IPS DF 6.9 (cell line): ENCODE data around the gene NSD2.
"Not testable (repeated sequence)": the region's sequence is repeated elsewhere in the genome, so short reads cannot be mapped to it uniquely, and the experiment has no call there.

Experiments
- DNase-seq: peaks from one replicate; pipeline ENCODE4 v3.0.0-alpha.2; 2013; ENCODE audit warnings: low read depth, low spot score
- H3K27ac ChIP-seq: one replicate; pipeline ENCODE4 v1.5.1; 2013; ENCODE audit warnings: low read length, control low read depth
- H3K27me3 ChIP-seq: 2 replicates; pipeline ENCODE4 v1.6.1; 2013; ENCODE audit warnings: mild to moderate bottlenecking, low read length; ENCODE audit not compliant: control insufficient read depth, insufficient read depth
- H3K36me3 ChIP-seq: 2 replicates; pipeline ENCODE4 v1.6.1; 2013; ENCODE audit warnings: low read length; ENCODE audit not compliant: control insufficient read depth, insufficient read depth
- H3K4me1 ChIP-seq: 2 replicates; pipeline ENCODE4 v1.6.1; 2013; ENCODE audit warnings: low read length; ENCODE audit not compliant: control insufficient read depth, insufficient read depth
- H3K4me3 ChIP-seq: 2 replicates; pipeline ENCODE4 v1.5.1; 2013; ENCODE audit warnings: mild to moderate bottlenecking, low read length
- H3K9me3 ChIP-seq: 2 replicates; pipeline ENCODE4 v1.6.1; 2013; ENCODE audit warnings: low read length, inconsistent platforms; ENCODE audit not compliant: control insufficient read depth, insufficient read depth
- WGBS: extraction: QIAGEN DNeasy Blood & Tissue Kit; methylation state at CpG from one replicate; pipeline ENCODE4 v1.1.7; 2013; ENCODE audit warnings: mixed read lengths, missing lambda C conversion rate; ENCODE audit not compliant: insufficient read length, insufficient coverage; 5-methylcytosine and 5-hydroxymethylcytosine counted together

NSD2 gene

GRCh38 chr4:1898681-1899080 lies 27.5 kb downstream of the NSD2 start:
- peaks cover 11% of the 10 kb centered on the region; the same call in 1 of the 2 replicates for H3K36me3 ChIP-seq

GRCh38 chr4:1899149-1900086 lies 28.2 kb downstream of the NSD2 start:
- no peak overlapping the region for H3K4me3 ChIP-seq
- DNase-seq: peak; percentile 64

More at GRCh38 chr4:1898681-1899080, 27.5 kb downstream of the NSD2 start:
- H3K4me1 ChIP-seq: no peaks in the 10 kb centered on the region
- no CpG with 5 or more reads among the region's 1 CpG for WGBS
- no peak overlapping the region for H3K4me3 ChIP-seq
- no peak for DNase-seq
- no peaks in the 10 kb centered on the region for H3K9me3 ChIP-seq
- no peak overlapping the region for H3K27ac ChIP-seq
- H3K27me3 ChIP-seq: no peaks in the 10 kb centered on the region

GRCh38 chr4:1900087-1900433 lies 28.9 kb downstream of the NSD2 start:
- DNase-seq: no peak
- no peak overlapping the region for H3K4me3 ChIP-seq
- no peaks in the 10 kb centered on the region for H3K9me3 ChIP-seq
- no peaks in the 10 kb centered on the region for H3K27me3 ChIP-seq
- no peaks in the 10 kb centered on the region for H3K4me1 ChIP-seq
- peaks cover 11% of the 10 kb centered on the region; the same call in 1 of the 2 replicates for H3K36me3 ChIP-seq
- no peak overlapping the region for H3K27ac ChIP-seq

More at GRCh38 chr4:1899149-1900086, 28.2 kb downstream of the NSD2 start:
- Histone ChIP-seq H3K27ac (no peak overlapping the region), H3K4me1 (no peaks in the 10 kb centered on the region), H3K9me3 (no peaks in the 10 kb centered on the region), H3K27me3 (no peaks in the 10 kb centered on the region), H3K36me3 (peaks cover 11% of the 10 kb centered on the region; the same call in 1 of the 2 replicates)
- no CpG with 5 or more reads among the region's 15 CpGs for WGBS

GRCh38 chr4:1900624-1901023 lies 29.4 kb downstream of the NSD2 start:
- DNase-seq: no peak
- no peak overlapping the region for H3K27ac ChIP-seq
- H3K36me3 ChIP-seq: peaks cover 11% of the 10 kb centered on the region; the same call in 1 of the 2 replicates
- H3K9me3 ChIP-seq: no peaks in the 10 kb centered on the region
- H3K27me3 ChIP-seq: no peaks in the 10 kb centered on the region
- no peak overlapping the region for H3K4me3 ChIP-seq
- H3K4me1 ChIP-seq: no peaks in the 10 kb centered on the region
- WGBS: no CpG with 5 or more reads among the region's 16 CpGs

- no peaks in the 10 kb centered on the region for H3K9me3 ChIP-seq
- H3K36me3 ChIP-seq: peaks cover 11% of the 10 kb centered on the region; the same call in 1 of the 2 replicates
- no peak for DNase-seq
- no peaks in the 10 kb centered on the region for H3K4me1 ChIP-seq
- H3K27ac ChIP-seq: no peak overlapping the region
- whole genome bisulfite sequencing: no CpG with 5 or more reads among the region's 6 CpGs
- H3K4me3 ChIP-seq: no peak overlapping the region
- no peaks in the 10 kb centered on the region for H3K27me3 ChIP-seq
Measured at GRCh38 chr4:1901127-1901526, 29.9 kb downstream of the NSD2 start.

GRCh38 chr4:1902243-1902642 lies 31.1 kb downstream of the NSD2 start:
- no peaks in the 10 kb centered on the region for H3K9me3 ChIP-seq
- H3K27me3 ChIP-seq: no peaks in the 10 kb centered on the region
- H3K4me1 ChIP-seq: no peaks in the 10 kb centered on the region
- no peak overlapping the region for H3K4me3 ChIP-seq
- DNase-seq: no peak
- H3K27ac ChIP-seq: no peak overlapping the region
- WGBS: no CpG with 5 or more reads among the region's 2 CpGs
- H3K36me3 ChIP-seq: peaks cover 11% of the 10 kb centered on the region; the same call in 1 of the 2 replicates

- Histone ChIP-seq H3K4me3 (no peak overlapping the region), H3K4me1 (no peaks in the 10 kb centered on the region), H3K27ac (no peak overlapping the region), H3K36me3 (peaks cover 11% of the 10 kb centered on the region; the same call in 1 of the 2 replicates), H3K27me3 (no peaks in the 10 kb centered on the region), H3K9me3 (no peaks in the 10 kb centered on the region)
- no peak for DNase-seq
- WGBS: no CpG with 5 or more reads among the region's 1 CpG
Measured at GRCh38 chr4:1903035-1903434, 31.8 kb downstream of the NSD2 start.

- Histone ChIP-seq H3K4me3 (no peak overlapping the region), H3K9me3 (no peaks in the 10 kb centered on the region), H3K4me1 (no peaks in the 10 kb centered on the region), H3K27ac (no peak overlapping the region), H3K36me3 (peaks cover 11% of the 10 kb centered on the region; the same call in 1 of the 2 replicates), H3K27me3 (no peaks in the 10 kb centered on the region)
- WGBS: no CpG with 5 or more reads among the region's 3 CpGs
- DNase-seq: no peak
Measured at GRCh38 chr4:1904042-1904441, 32.8 kb downstream of the NSD2 start.

GRCh38 chr4:1907848-1908525 lies 36.8 kb downstream of the NSD2 start:
- no peaks in the 10 kb centered on the region; the same call in 1 of the 2 replicates for H3K36me3 ChIP-seq

GRCh38 chr4:1909696-1910095 lies 38.5 kb downstream of the NSD2 start:
- H3K36me3 ChIP-seq: not testable (repeated sequence)
- no CpG with 5 or more reads among the region's 11 CpGs for WGBS

More at GRCh38 chr4:1907848-1908525, 36.8 kb downstream of the NSD2 start:
- Histone ChIP-seq H3K4me1 (0 out of 2 replicates have a peak, but pooled peaks cover 1% of the 10 kb centered on the region), H3K27ac (no peak overlapping the region), H3K9me3 (no peaks in the 10 kb centered on the region), H3K27me3 (no peaks in the 10 kb centered on the region), H3K4me3 (no peak overlapping the region)
- no peak for DNase-seq
- no CpG with 5 or more reads among the region's 7 CpGs for WGBS

More at GRCh38 chr4:1909696-1910095, 38.5 kb downstream of the NSD2 start:
- H3K9me3 ChIP-seq, H3K27me3 ChIP-seq, DNase-seq, H3K4me1 ChIP-seq, H3K27ac ChIP-seq, H3K4me3 ChIP-seq: not testable (repeated sequence)
